ENCODE results near the gene AP2M1.

- TF ChIP-seq, protein P1, sequence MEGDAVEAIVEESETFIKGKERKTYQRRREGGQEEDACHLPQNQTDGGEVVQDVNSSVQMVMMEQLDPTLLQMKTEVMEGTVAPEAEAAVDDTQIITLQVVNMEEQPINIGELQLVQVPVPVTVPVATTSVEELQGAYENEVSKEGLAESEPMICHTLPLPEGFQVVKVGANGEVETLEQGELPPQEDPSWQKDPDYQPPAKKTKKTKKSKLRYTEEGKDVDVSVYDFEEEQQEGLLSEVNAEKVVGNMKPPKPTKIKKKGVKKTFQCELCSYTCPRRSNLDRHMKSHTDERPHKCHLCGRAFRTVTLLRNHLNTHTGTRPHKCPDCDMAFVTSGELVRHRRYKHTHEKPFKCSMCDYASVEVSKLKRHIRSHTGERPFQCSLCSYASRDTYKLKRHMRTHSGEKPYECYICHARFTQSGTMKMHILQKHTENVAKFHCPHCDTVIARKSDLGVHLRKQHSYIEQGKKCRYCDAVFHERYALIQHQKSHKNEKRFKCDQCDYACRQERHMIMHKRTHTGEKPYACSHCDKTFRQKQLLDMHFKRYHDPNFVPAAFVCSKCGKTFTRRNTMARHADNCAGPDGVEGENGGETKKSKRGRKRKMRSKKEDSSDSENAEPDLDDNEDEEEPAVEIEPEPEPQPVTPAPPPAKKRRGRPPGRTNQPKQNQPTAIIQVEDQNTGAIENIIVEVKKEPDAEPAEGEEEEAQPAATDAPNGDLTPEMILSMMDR (IDR thresholded peaks at IDR 0.05) = no peak
- no peak for TF ChIP-seq POLR2A (IDR thresholded peaks at IDR 0.05)
These were observed 4.0 kb downstream of the AP2M1 start for GRCh38 chr3:184178521-184179138.
